Suppressor macrophage treated with lipopolysaccharide for 4 hours (primary cell): Measurements from ENCODE around the gene BAHCC1.

Experiments used
- DNase-seq: peaks from one replicate; pipeline ENCODE4 v3.0.0-alpha.2; 2020

The BAHCC1 gene

GRCh38 chr17:81387100-81388090, 7.9 kb upstream of the BAHCC1 start:
- peak; percentile 97 for DNase-seq

GRCh38 chr17:81388091-81388611, 7.1 kb upstream of the BAHCC1 start:
- no peak for DNase-seq

GRCh38 chr17:81388612-81389367, 6.5 kb upstream of the BAHCC1 start:
- DNase-seq, result no peak

- no peak for DNase-seq
Measured at GRCh38 chr17:81389585-81389984, 5.7 kb upstream of the BAHCC1 start.

- DNase-seq, result no peak
Measured at GRCh38 chr17:81390029-81390872, 5.0 kb upstream of the BAHCC1 start.

GRCh38 chr17:81390873-81391255, 4.4 kb upstream of the BAHCC1 start:
- no peak for DNase-seq

- DNase-seq, result no peak
Measured at GRCh38 chr17:81391293-81391935, 3.8 kb upstream of the BAHCC1 start.

GRCh38 chr17:81391936-81392908, 3.0 kb upstream of the BAHCC1 start:
- no peak for DNase-seq

GRCh38 chr17:81392909-81393654, 2.2 kb upstream of the BAHCC1 start:
- DNase-seq, result peak; percentile 34

- DNase-seq, result peak; percentile 100
Measured at GRCh38 chr17:81393684-81394376, 1.4 kb upstream of the BAHCC1 start.

GRCh38 chr17:81394377-81394920, 808 bp upstream of the BAHCC1 start:
- DNase-seq, result no peak

- DNase-seq, result no peak
Measured at GRCh38 chr17:81395600-81396277, 482 bp downstream of the BAHCC1 start.

GRCh38 chr17:81396278-81396721, 1.0 kb downstream of the BAHCC1 start:
- DNase-seq, result no peak

- DNase-seq, result peak; percentile 79
Measured at GRCh38 chr17:81396722-81397313, 1.6 kb downstream of the BAHCC1 start.

GRCh38 chr17:81397314-81398175, 2.3 kb downstream of the BAHCC1 start:
- DNase-seq, result peak; percentile 77

- DNase-seq, result no peak
Measured at GRCh38 chr17:81398176-81398831, 3.0 kb downstream of the BAHCC1 start.
